Measurements from ENCODE around the gene KCNS1.

GRCh38 chr20:45069261-45069660 is 31.7 kb downstream of the KCNS1 start:
- TF ChIP-seq EP300 (IDR thresholded peaks at IDR 0.05) = no peak
- no peak for TF ChIP-seq CTCF (IDR thresholded peaks at IDR 0.05)

Measured in tibial nerve (tissue), 4 donors.